ENCODE results near the gene AOPEP.

Gene AOPEP

DNA sequence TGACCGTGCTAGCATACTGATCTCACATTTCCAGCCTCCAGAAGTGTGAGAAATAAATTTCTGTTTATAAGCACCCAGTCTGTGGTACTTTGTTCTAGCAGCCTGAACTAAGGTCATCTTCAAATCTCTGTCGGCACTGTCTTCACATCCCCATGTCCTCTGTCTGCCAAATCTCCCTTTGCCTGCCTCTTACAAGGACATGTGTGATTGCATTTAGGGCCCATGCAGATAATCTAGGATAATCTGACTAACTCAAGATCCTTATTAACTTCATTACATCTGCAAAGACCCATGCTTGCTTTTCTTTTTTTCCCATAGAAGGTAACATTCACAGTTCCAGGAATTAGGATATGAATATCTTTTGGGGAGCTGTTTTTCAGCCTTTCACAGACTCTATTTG lies 132.7 kb downstream of the AOPEP start:
- no peak for DNase-seq (ENCODE audit: low read depth)
- H3K4me3 ChIP-seq (ENCODE audit: low read depth, low read length), result no peak overlapping the region

DNA sequence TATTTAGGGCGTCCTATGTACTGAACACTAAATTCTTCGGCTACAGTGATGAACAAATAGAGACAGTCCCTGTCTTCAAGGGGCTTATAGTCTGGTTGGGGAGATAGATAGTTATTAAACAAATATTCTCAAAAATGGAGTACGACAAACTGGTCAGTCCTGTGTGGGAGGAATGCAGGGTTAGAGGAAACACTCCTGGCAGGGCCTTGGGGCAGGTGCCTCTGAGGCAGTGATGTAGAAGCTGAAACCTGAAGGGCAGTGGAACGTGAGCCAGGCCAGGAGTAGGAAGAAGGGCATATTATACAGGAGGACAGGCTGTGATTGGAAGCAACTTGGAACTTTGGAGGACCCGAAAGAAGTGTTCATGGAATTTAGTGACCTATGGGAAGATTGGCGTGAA lies 133.4 kb downstream of the AOPEP start:
- no peak overlapping the region for H3K4me3 ChIP-seq (ENCODE audit: low read depth, low read length)
- DNase-seq (ENCODE audit: low read depth), result no peak

DNA sequence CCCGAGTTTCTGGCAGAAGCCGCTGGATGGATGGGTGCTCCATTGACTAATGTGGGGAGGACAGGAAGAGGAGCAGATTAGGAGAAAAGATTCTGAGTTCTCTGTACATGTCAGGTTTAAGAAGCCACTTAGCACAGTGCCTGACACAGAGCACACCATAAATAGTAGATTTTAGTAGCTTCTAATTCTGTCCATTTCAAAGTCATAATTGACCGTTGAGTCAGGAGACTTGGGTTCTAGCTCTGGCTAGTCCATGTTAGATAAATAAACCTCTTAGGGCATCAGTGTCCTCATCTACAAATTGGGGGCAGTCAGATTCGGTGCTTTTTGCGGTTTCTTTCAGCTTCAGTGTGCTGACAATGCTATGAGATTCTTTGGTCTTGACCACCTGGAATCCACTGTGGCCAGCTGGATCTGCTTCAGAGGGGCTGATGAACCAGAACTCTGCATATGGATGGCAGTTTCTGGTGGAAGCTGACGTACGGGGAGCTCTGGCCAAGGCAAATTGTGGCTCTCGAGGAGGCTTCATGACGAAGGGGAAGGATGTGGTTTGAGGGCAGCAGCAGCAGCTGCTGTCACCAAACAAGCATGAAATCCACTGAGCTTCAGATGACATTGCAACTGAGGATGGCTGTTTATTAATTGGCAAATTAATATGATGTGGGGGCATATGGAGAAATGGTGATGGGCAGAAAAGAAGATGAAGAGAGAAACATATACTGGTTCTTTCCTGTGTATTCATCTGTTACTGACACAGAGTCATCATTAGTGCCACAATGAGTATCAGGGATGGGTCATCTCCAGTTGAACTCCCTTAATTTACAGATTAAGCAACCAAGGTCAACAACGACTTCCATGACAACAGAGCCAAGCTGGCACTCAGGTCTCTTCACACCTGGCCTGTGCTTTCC lies 134.4 kb downstream of the AOPEP start:
- no peak overlapping the region for H3K4me3 ChIP-seq (ENCODE audit: low read depth, low read length)
- peak; percentile 75 for DNase-seq (ENCODE audit: low read depth)

GRCh38 chr9:94861589-94862272 lies 135.2 kb downstream of the AOPEP start:
- DNase-seq (ENCODE audit: low read depth), result no peak
- H3K4me3 ChIP-seq (ENCODE audit: low read depth, low read length), result no peak overlapping the region

DNA sequence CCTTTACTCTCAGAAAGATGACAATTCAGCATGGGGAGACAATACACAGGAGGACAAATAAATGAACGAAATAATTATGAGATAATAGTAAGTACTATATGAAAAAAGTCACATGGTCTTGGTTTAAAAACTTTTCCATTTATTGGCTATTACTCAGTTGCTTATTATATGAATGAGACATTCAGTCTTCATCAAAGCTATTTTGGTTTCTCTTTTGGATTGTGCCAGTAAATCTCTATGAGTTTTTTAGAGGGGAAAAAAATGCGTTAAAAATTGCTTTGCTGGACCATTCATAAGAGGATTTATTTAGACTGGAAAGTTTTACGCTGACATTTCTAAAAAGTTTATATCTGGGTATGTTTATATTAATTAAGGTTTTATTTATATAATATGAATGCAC lies 137.7 kb downstream of the AOPEP start:
- H3K4me3 ChIP-seq (ENCODE audit: low read depth, low read length), result no peak overlapping the region

GRCh38 chr9:94864862-94865509 lies 138.5 kb downstream of the AOPEP start:
- no peak for DNase-seq (ENCODE audit: low read depth)
- no peak overlapping the region for H3K4me3 ChIP-seq (ENCODE audit: low read depth, low read length)

More for the DNA sequence above, 137.7 kb downstream of the AOPEP start:
- DNase-seq (ENCODE audit: low read depth), result no peak

DNA sequence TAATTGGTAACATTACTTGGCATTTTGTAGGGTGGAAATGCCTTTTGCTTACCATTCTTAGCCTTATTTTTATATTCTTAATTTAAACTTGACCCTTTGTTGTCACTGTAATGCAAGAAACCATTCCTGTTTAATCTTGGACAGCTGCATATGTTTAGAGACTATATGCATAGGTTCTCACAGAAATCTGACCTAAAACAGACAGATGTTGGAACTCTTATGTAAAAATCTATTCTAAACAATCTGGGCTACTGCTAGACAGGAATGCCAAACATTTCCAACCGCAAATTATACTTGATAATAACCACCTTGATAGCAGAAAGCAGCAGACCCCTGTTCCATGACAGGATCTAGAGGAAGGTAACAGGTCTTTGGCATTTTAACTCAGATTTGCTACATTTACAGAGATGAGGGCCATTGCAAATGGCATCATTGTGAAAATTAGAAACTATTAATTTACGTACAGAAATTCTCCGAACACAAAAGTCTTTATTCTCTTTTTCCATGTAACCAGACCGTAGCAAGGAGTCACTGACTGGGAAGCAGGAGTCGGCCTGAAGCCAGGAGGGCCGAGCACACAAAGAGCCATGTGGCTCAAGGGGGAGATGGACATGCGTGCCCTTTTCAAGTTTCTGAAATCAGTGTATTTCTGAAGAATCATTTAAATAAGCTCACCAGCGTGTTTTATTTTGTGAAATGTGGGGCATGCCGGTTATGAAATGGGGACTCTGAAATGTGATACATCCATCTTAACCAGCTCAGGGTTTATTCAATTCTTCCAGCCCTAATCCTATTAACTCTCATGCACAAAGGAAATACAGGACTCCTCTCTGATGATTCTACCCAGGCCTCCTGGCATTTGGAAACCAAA lies 139.3 kb downstream of the AOPEP start:
- no peak overlapping the region for H3K4me3 ChIP-seq (ENCODE audit: low read depth, low read length)

DNA sequence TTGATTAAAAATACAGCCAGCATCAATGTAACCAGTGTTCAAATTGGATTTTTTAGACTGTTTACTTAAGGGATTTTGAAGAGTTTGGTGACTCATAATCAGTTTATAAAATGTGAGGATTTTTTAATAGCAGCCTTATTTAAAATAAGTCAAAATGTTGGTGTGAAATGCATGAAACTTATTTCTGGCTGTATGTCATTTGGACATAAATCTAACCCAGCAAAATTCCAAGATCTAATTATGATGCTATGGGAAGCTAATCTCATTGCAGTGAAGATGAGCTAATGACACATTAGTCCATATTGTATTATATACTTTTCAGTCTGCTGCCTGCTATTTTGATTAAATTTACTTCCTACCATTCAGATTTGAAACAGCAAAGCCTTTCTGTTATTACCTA lies 140.3 kb downstream of the AOPEP start:
- DNase-seq (ENCODE audit: low read depth), result no peak
- H3K4me3 ChIP-seq (ENCODE audit: low read depth, low read length), result no peak overlapping the region

More for the DNA sequence above, 139.3 kb downstream of the AOPEP start:
- DNase-seq (ENCODE audit: low read depth), result no peak

DNA sequence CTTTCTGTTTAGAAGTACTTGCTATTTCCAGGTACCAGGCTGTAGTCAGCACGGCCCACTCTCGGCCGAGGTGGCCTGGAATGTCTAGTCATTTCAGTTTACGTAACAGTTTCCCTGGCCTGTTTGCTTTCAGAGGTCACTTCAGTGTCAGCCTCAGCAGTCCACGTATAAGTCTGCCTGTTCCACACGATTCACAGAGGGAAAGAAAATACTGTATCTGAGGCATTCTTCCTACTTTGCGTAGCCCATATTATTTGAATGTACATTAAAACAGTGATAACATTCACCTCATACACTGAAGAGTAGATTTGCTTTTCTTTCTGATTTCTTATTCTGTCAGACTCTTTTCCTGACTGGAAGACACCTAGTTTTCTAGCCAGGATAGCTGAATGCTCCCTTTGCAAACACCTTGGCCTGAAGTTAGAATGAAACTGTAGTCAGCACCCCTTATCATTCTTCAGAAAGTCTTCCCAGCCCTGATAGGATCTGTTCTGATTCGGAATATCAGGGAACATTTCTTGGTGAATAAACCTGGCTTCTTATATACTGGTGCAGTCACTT lies 140.9 kb downstream of the AOPEP start:
- DNase-seq (ENCODE audit: low read depth), result no peak
- no peak overlapping the region for H3K4me3 ChIP-seq (ENCODE audit: low read depth, low read length)

GRCh38 chr9:94867842-94868312 lies 141.4 kb downstream of the AOPEP start:
- peak; percentile 88 for DNase-seq (ENCODE audit: low read depth)
- no peak overlapping the region for H3K4me3 ChIP-seq (ENCODE audit: low read depth, low read length)

DNA sequence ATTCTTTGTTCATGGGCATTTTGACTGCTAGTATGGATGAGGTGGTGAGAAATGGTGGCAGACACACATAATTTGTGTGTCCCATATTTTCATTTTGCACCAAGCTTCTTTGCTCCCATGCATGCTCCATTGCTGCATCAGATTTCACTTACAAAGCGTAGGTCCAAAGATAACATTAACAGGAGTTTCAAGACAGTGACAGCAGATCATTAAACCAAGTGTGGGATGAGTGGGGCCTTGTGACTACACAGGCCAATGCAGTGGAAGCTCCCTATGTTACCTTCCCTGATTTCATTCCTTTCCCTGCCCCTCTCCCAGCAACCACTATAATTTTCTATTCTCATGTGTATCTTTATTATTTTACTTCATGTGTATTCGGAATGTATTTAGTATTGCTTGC lies 142.0 kb downstream of the AOPEP start:
- DNase-seq (ENCODE audit: low read depth), result no peak
- no peak overlapping the region for H3K4me3 ChIP-seq (ENCODE audit: low read depth, low read length)

DNA sequence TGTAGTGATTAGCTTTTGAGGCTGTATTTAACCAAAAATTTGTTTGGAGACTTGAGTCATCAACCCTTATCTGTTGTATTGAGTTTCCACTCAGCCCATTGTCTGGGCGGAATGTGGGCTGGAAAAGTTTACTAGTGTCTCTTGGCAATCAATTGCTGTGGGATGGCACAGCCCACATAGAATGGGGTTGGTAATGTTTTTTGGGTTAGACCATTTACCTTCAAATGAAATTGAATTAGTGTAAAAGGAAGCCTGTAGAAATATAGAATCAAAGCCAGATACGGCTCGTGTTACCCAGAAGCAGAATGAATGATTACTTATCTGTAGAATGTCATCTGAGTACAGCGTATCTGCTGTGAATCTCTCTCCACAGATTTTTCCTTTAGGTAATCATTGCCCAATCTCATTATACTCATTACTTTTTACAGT lies 142.9 kb downstream of the AOPEP start:
- DNase-seq (ENCODE audit: low read depth), result no peak
- no peak overlapping the region for H3K4me3 ChIP-seq (ENCODE audit: low read depth, low read length)

- no peak overlapping the region for H3K4me3 ChIP-seq (ENCODE audit: low read depth, low read length)
- DNase-seq (ENCODE audit: low read depth), result no peak
These were observed 143.9 kb downstream of the AOPEP start for GRCh38 chr9:94870465-94870792.

- no peak overlapping the region for H3K4me3 ChIP-seq (ENCODE audit: low read depth, low read length)
- DNase-seq (ENCODE audit: low read depth), result no peak
These were observed 144.5 kb downstream of the AOPEP start for GRCh38 chr9:94870793-94871558.

DNA sequence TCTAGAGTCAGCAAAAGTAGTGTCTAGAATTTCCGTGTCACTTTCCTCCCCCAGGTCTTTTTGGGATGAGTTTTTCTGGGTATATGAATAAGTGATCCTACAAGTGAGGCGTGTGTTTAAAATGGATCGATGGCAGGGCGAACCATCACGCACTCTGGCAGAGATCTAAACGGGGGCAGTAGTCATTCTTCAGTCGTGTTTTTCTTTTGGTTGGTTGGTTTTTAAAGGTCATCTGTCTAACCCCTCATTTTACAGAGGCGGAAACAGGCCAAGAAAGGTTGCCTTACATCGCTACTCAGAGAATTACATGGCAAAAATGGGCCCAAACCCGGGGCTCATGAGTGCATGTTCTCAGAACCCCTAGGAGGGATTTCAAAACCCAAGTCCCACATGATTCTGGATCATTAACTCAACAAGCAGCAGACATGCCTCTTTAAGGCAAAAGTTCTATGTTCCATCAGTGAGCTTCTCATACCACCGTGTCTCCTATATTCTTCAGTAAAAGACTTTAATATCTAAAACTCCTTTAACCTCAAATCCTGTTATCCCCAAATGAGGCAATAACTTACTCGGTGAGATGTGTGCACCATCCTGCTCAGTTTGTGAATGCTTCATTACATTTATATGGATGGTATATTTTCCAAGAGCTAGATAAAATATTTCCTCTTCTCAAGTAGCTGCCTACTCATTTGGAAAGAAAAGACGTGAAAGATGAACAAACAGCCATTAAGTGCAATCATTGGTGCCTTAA lies 145.8 kb downstream of the AOPEP start:
- DNase-seq (ENCODE audit: low read depth), result no peak
- H3K4me3 ChIP-seq (ENCODE audit: low read depth, low read length), result no peak overlapping the region

DNA sequence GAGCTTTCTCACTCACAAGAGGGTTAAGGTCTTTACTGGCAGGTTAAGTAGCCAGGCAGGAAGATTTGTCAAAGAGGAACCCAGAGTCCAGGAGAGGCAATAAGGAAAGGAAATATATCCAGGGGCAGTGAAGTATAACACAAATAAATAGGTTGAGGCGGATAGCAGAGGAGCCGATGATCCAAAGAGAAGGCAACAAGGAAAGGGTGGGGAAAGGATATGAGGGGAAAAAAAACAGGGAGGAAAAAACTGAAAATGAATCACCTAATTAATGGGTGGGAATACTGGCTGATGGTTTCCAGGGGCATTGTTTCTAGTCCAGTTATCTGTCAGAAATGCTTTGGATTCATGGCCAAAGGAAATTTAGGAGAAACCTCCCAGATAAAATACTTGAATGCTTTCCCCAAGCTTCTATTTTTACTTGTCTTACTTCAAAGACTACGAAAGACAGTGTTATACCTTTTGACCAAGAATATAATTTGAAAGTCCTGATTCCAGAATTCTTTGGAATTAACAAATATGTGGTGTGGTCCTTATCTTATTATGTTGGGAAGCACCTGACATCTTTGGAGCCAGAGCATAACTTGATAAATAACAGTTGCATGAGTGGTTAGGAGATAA lies 146.5 kb downstream of the AOPEP start:
- H3K4me3 ChIP-seq (ENCODE audit: low read depth, low read length), result no peak overlapping the region
- no peak for DNase-seq (ENCODE audit: low read depth)

DNA sequence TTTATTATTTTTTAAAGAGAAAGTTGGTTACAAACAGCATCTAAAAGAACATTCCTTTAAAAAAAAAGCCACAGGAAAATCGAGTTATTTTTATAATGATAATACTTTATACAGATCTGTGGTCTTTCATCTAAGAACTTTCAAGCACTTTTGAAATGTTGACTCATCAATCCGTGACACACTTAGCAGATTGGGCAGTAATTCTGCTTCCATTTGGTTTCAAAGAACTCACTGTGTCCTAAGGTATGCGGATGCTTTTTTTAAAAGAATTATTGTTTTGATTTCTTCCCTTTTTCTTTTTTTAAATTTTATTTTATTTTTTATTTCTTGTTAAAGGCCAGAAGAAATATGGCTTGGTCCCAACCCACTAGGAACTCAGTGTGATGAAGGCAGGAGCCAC lies 147.8 kb downstream of the AOPEP start:
- no peak overlapping the region for H3K4me3 ChIP-seq (ENCODE audit: low read depth, low read length)
- peak; percentile 54 for DNase-seq (ENCODE audit: low read depth)
